Measurements from ENCODE around the gene TSPAN5. TPM values are rescaled to one million over a fixed set of nuclear protein-coding genes. Genes with fewer than 3 reads are reported as not detected.

TSPAN5 gene
- total and polyA plus RNA-seq, 9 of the 15 experiments (the other 6 are each of a cell fraction or from before 2014, with no cell fraction given), result 0.58 to 6.6 (median 0.73) TPM

GRCh38 chr4:98586962-98587354, 71.5 kb downstream of the TSPAN5 start (continued):
- TF ChIP-seq ZBTB40 (IDR thresholded peaks at IDR 0.05) (no peak), ZBTB40 (CRISPR knock-in tag; IDR thresholded peaks at IDR 0.05) (no peak), GABPB2 (CRISPR knock-in tag; conservative IDR thresholded peaks at IDR 0.05) (no peak), ZNF384 (IDR thresholded peaks at IDR 0.05; ENCODE audit: low read depth, low read length) (no peak), ARNT (IDR thresholded peaks at IDR 0.05) (no peak), TCFL5 (CRISPR knock-in tag; conservative IDR thresholded peaks at IDR 0.05) (no peak), ZKSCAN1 (IDR thresholded peaks at IDR 0.05; ENCODE audit: low read depth, low read length) (no peak)

Measured in K562 (cell line).